Epithelial cell of esophagus (primary cell): ENCODE measurements around the gene NAPSA.

ENCODE experiments used
- DNase-seq: peaks from one replicate; pipeline ENCODE4 v3.0.0; 2010; ENCODE audit warnings: low read depth
- H3K4me3 ChIP-seq: 2 replicates; pipeline ENCODE4 v1.5.1; 2011; ENCODE audit warnings: mild to moderate bottlenecking, low read length, control low read depth
- CTCF ChIP-seq: IDR thresholded peaks from 2 replicates; pipeline ENCODE4 v1.5.1; 2011; ENCODE audit warnings: low read depth, mild to moderate bottlenecking, low read length, control low read depth, inconsistent platforms; ENCODE audit not compliant: insufficient read depth; ENCODE audit errors: missing control alignments

Gene NAPSA

GRCh38 chr19:50383852-50384684, 18.6 kb upstream of the NAPSA start, which contains the start of gene POLD1:
Gene POLD1 (plus strand): TSS chr19:50384347. CDS start chr19:50398852, 14,505 bp downstream.
- H3K4me3 ChIP-seq: peak within 1 kb of the TSS; percentile 75
- peak; percentile 99 for DNase-seq
- no peak for TF ChIP-seq CTCF

- DNase-seq: no peak
- peak overlapping the region; percentile 75 for H3K4me3 ChIP-seq
- TF ChIP-seq CTCF: no peak
Observed at GRCh38 chr19:50383001-50383851, 17.8 kb upstream of the NAPSA start.

GRCh38 chr19:50381881-50382729, 16.7 kb upstream of the NAPSA start:
- no peak for DNase-seq
- no peak for TF ChIP-seq CTCF
- no peak overlapping the region for H3K4me3 ChIP-seq

GRCh38 chr19:50380751-50381151, 15.3 kb upstream of the NAPSA start:
- TF ChIP-seq CTCF: no peak
- no peak overlapping the region for H3K4me3 ChIP-seq
- no peak for DNase-seq

- no peak for TF ChIP-seq CTCF
- H3K4me3 ChIP-seq: no peak overlapping the region
- no peak for DNase-seq
Observed at GRCh38 chr19:50380137-50380536, 14.7 kb upstream of the NAPSA start.

GRCh38 chr19:50379602-50380001, 14.2 kb upstream of the NAPSA start:
- DNase-seq: no peak
- TF ChIP-seq CTCF: no peak
- no peak overlapping the region for H3K4me3 ChIP-seq
